Thyroid gland (tissue), 4 donors: Measurements from ENCODE around the gene SMCO3.

Experiments
- POLR2A ChIP-seq, 2 donors: fragments of 450-650 bp; IDR thresholded peaks; one replicate each; pipeline ENCODE4 v1.6.1; 2017; ENCODE audit warnings: antibody characterized with exemption in 2 of 2, mild to moderate bottlenecking in 2 of 2, moderate library complexity in 1 of 2
- TF ChIP-seq, protein P1 (sequence below), 6 experiments: fragments of 200-600 bp in 3 of 6; fragments of 450-650 bp in 3 of 6; sonication (generic) in 3 of 6; IDR thresholded peaks; one replicate each; pipeline ENCODE4 v1.5.1; 2016 to 2019; ENCODE audit warnings: antibody characterized with exemption in 6 of 6, mild to moderate bottlenecking in 2 of 6, inconsistent platforms in 1 of 6, moderate library complexity in 1 of 6

DNA sequence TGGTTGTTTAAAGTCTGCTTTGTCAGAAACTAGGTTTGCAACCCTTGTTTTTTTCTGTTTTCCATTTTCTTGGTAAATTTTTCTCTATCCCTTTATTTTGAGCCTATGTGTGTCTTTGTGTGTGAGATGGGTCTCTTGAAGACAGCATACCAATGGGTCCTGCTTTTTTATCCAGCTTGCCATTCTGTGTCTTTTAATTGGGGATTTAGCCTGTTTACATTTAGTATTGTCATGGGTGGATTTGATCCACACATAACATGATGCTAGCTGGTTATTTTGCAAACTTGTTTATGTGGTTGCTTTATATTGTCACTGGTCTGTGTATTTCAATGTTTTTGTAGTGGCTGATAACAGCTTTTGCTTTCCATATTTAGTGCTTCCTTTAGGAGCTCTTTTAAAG is 46.5 kb upstream of the SMCO3 start:
- no peak for TF ChIP-seq POLR2A (IDR thresholded peaks at IDR 0.05)
- TF ChIP-seq, protein P1, sequence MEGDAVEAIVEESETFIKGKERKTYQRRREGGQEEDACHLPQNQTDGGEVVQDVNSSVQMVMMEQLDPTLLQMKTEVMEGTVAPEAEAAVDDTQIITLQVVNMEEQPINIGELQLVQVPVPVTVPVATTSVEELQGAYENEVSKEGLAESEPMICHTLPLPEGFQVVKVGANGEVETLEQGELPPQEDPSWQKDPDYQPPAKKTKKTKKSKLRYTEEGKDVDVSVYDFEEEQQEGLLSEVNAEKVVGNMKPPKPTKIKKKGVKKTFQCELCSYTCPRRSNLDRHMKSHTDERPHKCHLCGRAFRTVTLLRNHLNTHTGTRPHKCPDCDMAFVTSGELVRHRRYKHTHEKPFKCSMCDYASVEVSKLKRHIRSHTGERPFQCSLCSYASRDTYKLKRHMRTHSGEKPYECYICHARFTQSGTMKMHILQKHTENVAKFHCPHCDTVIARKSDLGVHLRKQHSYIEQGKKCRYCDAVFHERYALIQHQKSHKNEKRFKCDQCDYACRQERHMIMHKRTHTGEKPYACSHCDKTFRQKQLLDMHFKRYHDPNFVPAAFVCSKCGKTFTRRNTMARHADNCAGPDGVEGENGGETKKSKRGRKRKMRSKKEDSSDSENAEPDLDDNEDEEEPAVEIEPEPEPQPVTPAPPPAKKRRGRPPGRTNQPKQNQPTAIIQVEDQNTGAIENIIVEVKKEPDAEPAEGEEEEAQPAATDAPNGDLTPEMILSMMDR (IDR thresholded peaks at IDR 0.05): no peak
